CD4-positive, CD25-positive, alpha-beta regulatory T cell (primary cell): ENCODE results near the gene KDM2B. TPM values are rescaled to one million over a fixed set of nuclear protein-coding genes. Genes with fewer than 3 reads are reported as not detected.

Source experiments
- ATAC-seq, 2 donors: fragments of 150-1000 bp; cut with Tn5 transposase; one replicate each; pipeline ENCODE4 v1.10.0; 2021; ENCODE audit warnings: low read depth in 2 of 2, moderate number of reproducible peaks in 2 of 2, moderate library complexity in 1 of 2
- DNase-seq, 3 donors: peaks; one replicate each; pipeline versions ENCODE4 v3.0.0 to v3.0.0-alpha.2; 2012 to 2022; ENCODE audit warnings: mixed read lengths in 1 of 3
- H3K27ac ChIP-seq: one replicate; pipeline ENCODE4 v1.7.0; 2013; ENCODE audit warnings: mild to moderate bottlenecking, low read length; ENCODE audit not compliant: insufficient read depth, poor library complexity, severe bottlenecking
- H3K27me3 ChIP-seq: one replicate; pipeline ENCODE4 v1.7.0; 2013; ENCODE audit warnings: low read length; ENCODE audit not compliant: control insufficient read depth, insufficient read depth
- H3K36me3 ChIP-seq: one replicate; pipeline ENCODE4 v1.7.0; 2013; ENCODE audit warnings: mild to moderate bottlenecking, low read length, moderate library complexity; ENCODE audit not compliant: control insufficient read depth, insufficient read depth
- H3K4me1 ChIP-seq: 2 replicates; pipeline ENCODE4 v1.7.0; 2013; ENCODE audit warnings: mild to moderate bottlenecking, low read length; ENCODE audit not compliant: insufficient read depth, control insufficient read depth, poor library complexity, severe bottlenecking
- H3K4me3 ChIP-seq: one replicate; pipeline ENCODE4 v1.7.0; 2013; ENCODE audit warnings: low read depth, mild to moderate bottlenecking, low read length, moderate library complexity
- H3K9me3 ChIP-seq, 2 experiments: 1 replicate in 1 of 2; 2 replicates in 1 of 2; pipeline ENCODE4 v1.7.0; 2013; ENCODE audit warnings: low read length in 2 of 2, mild to moderate bottlenecking in 1 of 2, moderate library complexity in 1 of 2; ENCODE audit not compliant: control insufficient read depth in 2 of 2
- H3K27ac Mint-ChIP-seq, 3 donors: one replicate each; pipeline ENCODE4 v1.8.0; 2020 to 2022; ENCODE audit warnings: mild to moderate bottlenecking in 3 of 3, mixed read lengths in 3 of 3, moderate library complexity in 2 of 3
- H3K27me3 Mint-ChIP-seq: one replicate; pipeline ENCODE4 v1.8.0; 2022; ENCODE audit warnings: mild to moderate bottlenecking, mixed read lengths
- H3K36me3 Mint-ChIP-seq: one replicate; pipeline ENCODE4 v1.8.0; 2020; ENCODE audit warnings: mixed read lengths
- H3K4me1 Mint-ChIP-seq, 4 donors: one replicate each; pipeline ENCODE4 v1.8.0; 2020 to 2022; ENCODE audit warnings: mixed read lengths in 4 of 4, mild to moderate bottlenecking in 1 of 4
- H3K4me3 Mint-ChIP-seq, 4 donors: one replicate each; pipeline ENCODE4 v1.8.0; 2020 to 2022; ENCODE audit warnings: mild to moderate bottlenecking in 4 of 4, mixed read lengths in 4 of 4, moderate library complexity in 3 of 4
- H3K9me3 Mint-ChIP-seq, 7 donors: one replicate each; pipeline ENCODE4 v1.8.0; 2020 to 2022; ENCODE audit warnings: mixed read lengths in 7 of 7, mild to moderate bottlenecking in 3 of 7, moderate library complexity in 2 of 7
- polyA plus RNA-seq, 4 donors: library from polyadenylated mRNA; unstranded; fragments of 300-500 nt; fragmentation: Illumina TruSeq; gene quantifications; one replicate each; pipeline ENCODE4 v1.2.3, GENCODE V29; 2021
- total RNA-seq: library from RNA; stranded (reverse); gene quantifications from one replicate; pipeline ENCODE4 v1.2.3, GENCODE V29; 2022

The KDM2B gene
- total and polyA plus RNA-seq, 5 donors from 2014 or later = 9.4 to 128 (median 11.5) TPM

DNA sequence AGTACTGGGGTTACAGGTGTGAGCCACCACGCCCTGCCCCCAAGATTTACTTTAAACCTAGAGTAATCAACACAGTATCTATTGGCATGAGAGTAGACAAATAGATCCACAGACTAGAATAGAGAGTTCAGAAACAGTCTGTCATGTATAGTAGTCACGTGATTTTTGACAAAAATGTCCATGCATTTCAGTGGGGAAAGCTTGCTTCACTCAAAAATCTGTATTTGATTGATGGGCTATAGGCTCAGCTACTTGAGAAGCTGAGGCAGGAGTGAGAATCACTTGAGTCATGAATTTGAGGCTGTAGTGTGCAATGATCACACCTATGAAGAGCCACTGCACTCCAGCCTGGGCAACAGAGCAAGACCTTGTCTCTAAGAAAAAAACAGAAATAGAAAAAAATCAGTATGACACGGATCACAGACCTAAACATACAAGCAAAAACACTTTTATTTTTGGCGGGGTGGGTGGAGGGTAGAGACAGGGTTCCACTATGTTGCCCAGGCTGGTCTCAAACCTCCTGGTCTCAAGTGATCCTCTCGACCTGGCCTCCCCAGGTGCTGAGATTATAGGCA, 37.9 kb upstream of the KDM2B start:
- Histone ChIP-seq H3K4me1 (no peaks in the 10 kb centered on the region), H3K27ac (no peak overlapping the region), H3K9me3 (no peaks in the 10 kb centered on the region), H3K36me3 (no peaks in the 10 kb centered on the region), H3K27me3 (no peaks in the 10 kb centered on the region), H3K4me3 (no peak overlapping the region)
- Mint-ChIP-seq H3K27me3 (peaks cover 4% of the 10 kb centered on the region), H3K27ac (peak overlapping the region in 1 of 3 donors; percentile 59), H3K4me3 (no peak overlapping the region), H3K4me1 (peaks cover 0 to 14% (median 7%) of the 10 kb centered on the region in 4 donors), H3K9me3 (no peaks in the 10 kb centered on the region), H3K36me3 (no peaks in the 10 kb centered on the region)
- DNase-seq = no peak
- ATAC-seq = no peak

DNA sequence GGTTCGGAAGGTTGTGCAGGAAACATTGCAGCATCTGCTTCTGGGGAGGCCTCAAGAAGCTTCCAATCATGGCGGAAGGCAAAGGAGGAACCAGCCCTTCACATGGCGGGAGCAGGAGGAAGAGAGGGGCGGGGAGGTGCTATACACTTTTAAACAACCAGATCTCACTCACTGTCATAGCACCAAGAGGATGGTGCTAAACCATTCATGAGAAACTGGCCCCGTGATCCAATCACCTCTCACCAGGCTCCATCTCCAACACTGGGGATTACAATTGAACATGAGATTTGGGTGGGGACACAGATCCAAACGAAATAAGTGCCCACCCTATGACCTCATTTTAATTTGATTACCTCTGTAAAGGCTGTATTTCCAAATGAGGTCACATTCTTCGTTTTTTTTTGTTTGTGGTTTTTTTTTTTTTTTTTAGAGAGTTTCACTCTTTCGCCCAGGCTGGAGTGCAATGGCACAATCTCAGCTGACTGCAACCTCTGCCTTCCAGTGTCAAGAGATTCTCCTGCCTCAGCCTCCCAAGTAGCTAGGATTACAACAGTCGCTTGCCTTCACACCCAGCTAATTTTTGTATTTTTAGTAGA, 34.1 kb upstream of the KDM2B start:
- Histone ChIP-seq H3K4me3 (no peak overlapping the region), H3K27ac (no peak overlapping the region), H3K36me3 (no peaks in the 10 kb centered on the region), H3K9me3 (no peaks in the 10 kb centered on the region), H3K27me3 (no peaks in the 10 kb centered on the region), H3K4me1 (no peaks in the 10 kb centered on the region)
- Mint-ChIP-seq H3K27me3 (peaks cover 4% of the 10 kb centered on the region), H3K36me3 (no peaks in the 10 kb centered on the region), H3K4me3 (no peak overlapping the region), H3K9me3 (no peaks in the 10 kb centered on the region), H3K27ac (peak overlapping the region in 2 of 3 donors; percentile 46 to 65), H3K4me1 (peaks cover 2 to 18% (median 7%) of the 10 kb centered on the region in 4 donors)
- ATAC-seq = no peak
- no peak for DNase-seq

- no peaks in the 10 kb centered on the region for H3K27me3 ChIP-seq
- H3K4me3 ChIP-seq = no peak overlapping the region
- H3K36me3 ChIP-seq = no peaks in the 10 kb centered on the region
- Mint-ChIP-seq H3K9me3 (no peaks in the 10 kb centered on the region), H3K27me3 (peaks cover 4% of the 10 kb centered on the region), H3K4me3 (no peak overlapping the region), H3K4me1 (peaks cover 0 to 14% (median 3%) of the 10 kb centered on the region in 4 donors), H3K36me3 (no peaks in the 10 kb centered on the region), H3K27ac (peak overlapping the region in 2 of 3 donors; percentile 38 to 51)
- no peaks in the 10 kb centered on the region for H3K9me3 ChIP-seq
- DNase-seq = no peak
- H3K27ac ChIP-seq = no peak overlapping the region
- no peaks in the 10 kb centered on the region for H3K4me1 ChIP-seq
- no peak for ATAC-seq
These were observed 32.6 kb upstream of the KDM2B start for GRCh38 chr12:121613462-121613861.

GRCh38 chr12:121611306-121611705, 30.5 kb upstream of the KDM2B start:
- Mint-ChIP-seq H3K4me3 (no peak overlapping the region), H3K36me3 (no peaks in the 10 kb centered on the region), H3K27me3 (peaks cover 4% of the 10 kb centered on the region), H3K9me3 (no peaks in the 10 kb centered on the region), H3K27ac (peak overlapping the region in 2 of 3 donors; percentile 62 to 87), H3K4me1 (peaks cover 0 to 14% (median 3%) of the 10 kb centered on the region in 4 donors)
- ATAC-seq = no peak
- Histone ChIP-seq H3K9me3 (no peaks in the 10 kb centered on the region), H3K4me1 (no peaks in the 10 kb centered on the region), H3K4me3 (no peak overlapping the region), H3K27ac (no peak overlapping the region), H3K27me3 (no peaks in the 10 kb centered on the region), H3K36me3 (no peaks in the 10 kb centered on the region)
- peak in 1 of 3 donors; percentile 38 for DNase-seq

- Mint-ChIP-seq H3K9me3 (no peaks in the 10 kb centered on the region), H3K4me1 (peaks cover 0 to 13% (median 3%) of the 10 kb centered on the region in 4 donors), H3K36me3 (no peaks in the 10 kb centered on the region), H3K27me3 (peaks cover 4% of the 10 kb centered on the region), H3K4me3 (no peak overlapping the region), H3K27ac (peak overlapping the region in 2 of 3 donors; percentile 62)
- H3K36me3 ChIP-seq = no peaks in the 10 kb centered on the region
- H3K4me1 ChIP-seq = no peaks in the 10 kb centered on the region
- H3K9me3 ChIP-seq = no peaks in the 10 kb centered on the region
- no peak for ATAC-seq
- no peak for DNase-seq
- H3K27me3 ChIP-seq = no peaks in the 10 kb centered on the region
- no peak overlapping the region for H3K27ac ChIP-seq
- H3K4me3 ChIP-seq = no peak overlapping the region
These were observed 29.7 kb upstream of the KDM2B start for GRCh38 chr12:121610239-121611149.

DNA sequence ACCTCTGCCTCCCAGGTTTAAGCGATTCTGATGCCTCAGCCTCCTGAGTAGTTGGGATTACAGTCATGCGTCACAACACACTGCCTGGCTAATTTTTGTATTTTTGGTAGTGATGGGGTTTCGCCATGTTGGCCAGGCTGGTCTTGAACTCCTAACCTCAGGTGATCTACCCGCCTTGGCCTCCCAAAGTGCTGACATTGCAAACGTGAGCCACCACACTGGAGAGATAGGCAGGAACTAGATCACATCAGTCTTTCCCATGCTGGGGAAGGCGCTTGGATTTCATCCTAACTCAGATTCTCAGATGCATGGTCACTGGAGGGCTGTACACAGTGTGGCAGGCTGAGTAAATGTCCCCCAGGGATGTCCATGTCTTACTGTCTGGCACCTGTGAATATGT, 27.5 kb upstream of the KDM2B start:
- H3K4me3 Mint-ChIP-seq = no peak overlapping the region
- no peaks in the 10 kb centered on the region for H3K27me3 Mint-ChIP-seq
- H3K9me3 Mint-ChIP-seq = peaks cover 0 to 1% (median 0%) of the 10 kb centered on the region in 7 donors
- Histone ChIP-seq H3K9me3 (no peaks in the 10 kb centered on the region), H3K4me3 (no peak overlapping the region), H3K36me3 (no peaks in the 10 kb centered on the region), H3K4me1 (no peaks in the 10 kb centered on the region), H3K27me3 (no peaks in the 10 kb centered on the region), H3K27ac (no peak overlapping the region)
- H3K4me1 Mint-ChIP-seq = peaks cover 0 to 4% (median under 1%) of the 10 kb centered on the region in 4 donors
- H3K27ac Mint-ChIP-seq = peak overlapping the region in 2 of 3 donors; percentile 72 to 74
- ATAC-seq (no peak), DNase-seq (no peak)
- H3K36me3 Mint-ChIP-seq = no peaks in the 10 kb centered on the region

- Histone ChIP-seq H3K4me3 (no peak overlapping the region), H3K4me1 (peaks cover 2% of the 10 kb centered on the region), H3K27me3 (no peaks in the 10 kb centered on the region), H3K27ac (no peak overlapping the region), H3K9me3 (no peaks in the 10 kb centered on the region), H3K36me3 (no peaks in the 10 kb centered on the region)
- DNase-seq (no peak), ATAC-seq (no peak)
- Mint-ChIP-seq H3K4me1 (peaks cover 3 to 8% (median 6%) of the 10 kb centered on the region in 4 donors), H3K27me3 (no peaks in the 10 kb centered on the region), H3K4me3 (no peak overlapping the region), H3K27ac (no peak overlapping the region), H3K9me3 (peaks cover 0 to 1% (median 0%) of the 10 kb centered on the region in 7 donors), H3K36me3 (no peaks in the 10 kb centered on the region)
These were observed 22.8 kb upstream of the KDM2B start for GRCh38 chr12:121603581-121603980.
